ENCODE measurements around the gene TEC.

The TEC gene

DNA sequence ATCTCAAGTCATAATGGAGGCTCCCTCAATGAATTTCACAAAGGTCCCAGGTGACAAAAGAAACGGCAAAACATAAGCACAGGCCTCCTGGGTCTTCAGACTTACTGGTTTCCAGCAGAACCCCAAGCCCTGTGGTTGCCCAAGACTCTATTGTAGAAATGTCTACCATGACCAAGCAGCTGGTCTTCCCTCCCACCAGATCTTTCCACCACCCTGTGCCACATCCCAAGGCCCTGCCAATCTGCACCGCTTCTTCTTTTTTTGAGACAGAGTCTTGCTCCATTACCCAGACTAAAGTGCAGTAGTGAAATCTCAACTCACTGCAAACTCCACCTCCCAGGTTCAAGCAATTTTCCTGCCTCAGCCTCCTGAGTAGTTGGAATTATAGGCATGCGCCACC, 112.4 kb downstream of the TEC start:
- no peak overlapping the region for H3K9ac ChIP-seq (ENCODE audit: low read length in 5 of 5)
- no peaks in the 10 kb centered on the region for H3K27me3 ChIP-seq (ENCODE audit: control insufficient read depth in 5 of 5, insufficient read depth in 4 of 5, low read length in 5 of 5)
- no peak overlapping the region for H3K4me3 ChIP-seq (ENCODE audit: low read depth in 1 of 5, low read length in 5 of 5)
- peaks cover 2 to 22% (median 11%) of the 10 kb centered on the region in 5 donors for H3K9me3 ChIP-seq (ENCODE audit: control insufficient read depth in 5 of 5, low read length in 5 of 5)
- H3K4me1 ChIP-seq (ENCODE audit: control insufficient read depth in 5 of 5, insufficient read depth in 5 of 5, low read length in 5 of 5): no peaks in the 10 kb centered on the region
- no peak overlapping the region for H3K27ac ChIP-seq (ENCODE audit: low read depth, low read length)
- H3K36me3 ChIP-seq (ENCODE audit: control insufficient read depth in 5 of 5, insufficient read depth in 5 of 5, low read length in 5 of 5): peaks cover 0 to 31% (median 7%) of the 10 kb centered on the region in 5 donors

DNA sequence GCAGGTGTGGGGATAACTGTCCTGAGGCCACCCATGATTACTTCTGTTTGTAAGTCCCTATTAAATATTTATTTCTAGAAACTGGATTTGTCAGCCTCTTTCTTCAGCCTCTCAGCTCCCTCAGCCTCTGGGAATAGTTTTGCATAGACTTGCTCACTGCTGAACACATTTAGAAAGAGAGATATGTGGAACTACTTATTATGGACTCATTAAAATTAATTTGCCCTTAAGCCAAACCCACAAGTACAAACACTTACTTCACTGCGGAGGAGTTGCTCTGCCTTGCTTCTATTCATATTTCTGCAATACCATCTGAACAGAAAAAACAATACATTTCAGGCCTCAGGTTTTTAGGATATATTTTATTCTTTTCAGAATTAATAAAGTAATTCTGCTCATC, 113.2 kb downstream of the TEC start:
- no peaks in the 10 kb centered on the region for H3K4me1 ChIP-seq (ENCODE audit: control insufficient read depth in 5 of 5, insufficient read depth in 5 of 5, low read length in 5 of 5)

DNA sequence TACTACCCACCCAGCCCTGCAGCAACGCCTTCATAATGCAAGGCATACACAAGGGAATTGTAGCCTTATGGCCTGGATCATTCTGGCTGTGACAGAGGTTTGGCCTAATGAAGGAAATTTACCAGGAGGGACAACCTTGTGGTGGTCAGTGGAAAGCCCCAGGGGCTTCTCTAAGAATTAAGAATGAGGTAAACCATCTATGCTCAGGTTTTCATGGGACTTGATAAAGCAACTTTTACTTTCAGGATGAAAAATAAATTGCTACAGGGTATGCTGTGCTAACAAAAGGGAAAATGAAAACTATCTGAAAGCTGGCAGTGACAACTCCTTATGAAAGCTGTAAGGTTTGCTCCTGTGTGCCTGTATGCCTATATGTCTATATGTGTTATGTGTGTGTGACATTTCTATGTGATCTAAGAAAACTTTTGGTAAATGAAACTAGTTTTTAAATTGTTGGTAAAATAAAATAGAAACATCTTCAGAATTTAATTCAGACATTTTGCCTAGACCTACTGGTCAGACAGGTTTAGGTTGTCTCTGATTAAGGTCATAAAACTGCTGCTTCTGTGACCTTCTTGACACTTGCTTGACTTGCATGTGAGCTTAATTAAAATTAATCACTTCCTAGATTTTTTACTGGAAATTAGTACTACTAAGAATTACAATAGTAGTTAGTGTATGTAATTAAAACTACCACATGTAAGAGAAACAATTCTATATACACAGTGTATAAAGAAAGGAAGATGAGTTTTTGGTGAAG, 115.7 kb downstream of the TEC start:
- Histone ChIP-seq H3K4me3 (ENCODE audit: low read depth in 1 of 5, low read length in 5 of 5) (no peak overlapping the region), H3K9me3 (ENCODE audit: control insufficient read depth in 5 of 5, low read length in 5 of 5) (peaks cover 2 to 22% (median 11%) of the 10 kb centered on the region in 5 donors), H3K27me3 (ENCODE audit: control insufficient read depth in 5 of 5, insufficient read depth in 4 of 5, low read length in 5 of 5) (no peaks in the 10 kb centered on the region), H3K27ac (ENCODE audit: low read depth, low read length) (no peak overlapping the region), H3K9ac (ENCODE audit: low read length in 5 of 5) (no peak overlapping the region), H3K36me3 (ENCODE audit: control insufficient read depth in 5 of 5, insufficient read depth in 5 of 5, low read length in 5 of 5) (peaks cover 0 to 32% (median 7%) of the 10 kb centered on the region in 5 donors), H3K4me1 (ENCODE audit: control insufficient read depth in 5 of 5, insufficient read depth in 5 of 5, low read length in 5 of 5) (no peaks in the 10 kb centered on the region)

More for the DNA sequence above, 113.2 kb downstream of the TEC start:
- Histone ChIP-seq H3K9ac (ENCODE audit: low read length in 5 of 5) (no peak overlapping the region), H3K27ac (ENCODE audit: low read depth, low read length) (no peak overlapping the region), H3K36me3 (ENCODE audit: control insufficient read depth in 5 of 5, insufficient read depth in 5 of 5, low read length in 5 of 5) (peaks cover 0 to 31% (median 7%) of the 10 kb centered on the region in 5 donors), H3K27me3 (ENCODE audit: control insufficient read depth in 5 of 5, insufficient read depth in 4 of 5, low read length in 5 of 5) (no peaks in the 10 kb centered on the region), H3K9me3 (ENCODE audit: control insufficient read depth in 5 of 5, low read length in 5 of 5) (peaks cover 2 to 22% (median 11%) of the 10 kb centered on the region in 5 donors), H3K4me3 (ENCODE audit: low read depth in 1 of 5, low read length in 5 of 5) (no peak overlapping the region)

DNA sequence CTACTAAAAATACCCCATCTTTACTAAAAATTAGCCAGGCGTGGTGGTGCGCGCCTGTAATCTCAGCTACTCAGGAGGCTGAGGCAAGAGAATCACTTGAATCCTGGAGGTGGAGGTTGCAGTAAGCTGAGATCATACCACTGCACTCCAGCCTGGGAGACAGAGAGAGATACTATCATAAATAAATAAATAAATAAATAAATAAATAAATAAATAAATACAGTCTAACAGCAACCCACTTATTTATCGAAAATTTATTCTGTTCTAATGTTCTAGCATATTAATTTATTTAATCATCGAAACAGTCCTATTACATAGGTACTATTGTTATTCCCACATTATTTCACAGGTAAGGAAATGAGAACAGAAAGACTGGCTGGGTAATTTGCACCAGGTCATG, 117.4 kb downstream of the TEC start:
- no peaks in the 10 kb centered on the region for H3K4me1 ChIP-seq (ENCODE audit: control insufficient read depth in 5 of 5, insufficient read depth in 5 of 5, low read length in 5 of 5)
- no peak overlapping the region for H3K9ac ChIP-seq (ENCODE audit: low read length in 5 of 5)

DNA sequence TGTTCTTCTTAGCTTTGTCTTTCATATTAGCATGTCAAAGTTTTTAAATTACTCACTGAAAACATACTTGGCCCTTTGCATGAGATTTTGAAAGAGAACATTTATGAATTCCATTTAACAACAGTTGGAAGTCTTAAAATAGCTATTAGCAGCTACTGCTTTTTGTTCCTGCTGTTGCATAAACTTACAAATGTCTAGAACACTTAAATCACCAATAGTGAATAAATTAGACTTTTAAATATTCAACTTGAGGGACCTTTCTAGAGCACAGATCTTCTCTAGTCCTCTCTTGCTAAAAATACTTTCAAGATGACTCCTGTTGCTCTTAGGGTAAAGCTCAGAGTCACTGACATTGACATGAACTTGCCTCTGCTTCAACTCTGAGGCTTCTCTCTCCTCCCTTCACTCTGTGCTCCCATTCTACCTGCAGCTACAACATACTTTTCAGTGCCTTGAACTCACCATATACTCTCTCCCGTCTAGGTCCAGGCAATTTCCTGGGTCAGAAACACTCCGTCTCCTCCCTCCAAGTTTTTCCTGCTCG, 119.7 kb downstream of the TEC start:
- H3K27ac ChIP-seq (ENCODE audit: low read depth, low read length): no peak overlapping the region
- no peaks in the 10 kb centered on the region for H3K27me3 ChIP-seq (ENCODE audit: control insufficient read depth in 5 of 5, insufficient read depth in 4 of 5, low read length in 5 of 5)
- peaks cover 0 to 13% (median 3%) of the 10 kb centered on the region in 5 donors for H3K36me3 ChIP-seq (ENCODE audit: control insufficient read depth in 5 of 5, insufficient read depth in 5 of 5, low read length in 5 of 5)
- no peak overlapping the region for H3K4me3 ChIP-seq (ENCODE audit: low read depth in 1 of 5, low read length in 5 of 5)
- H3K9ac ChIP-seq (ENCODE audit: low read length in 5 of 5): no peak overlapping the region
- no peaks in the 10 kb centered on the region for H3K4me1 ChIP-seq (ENCODE audit: control insufficient read depth in 5 of 5, insufficient read depth in 5 of 5, low read length in 5 of 5)
- H3K9me3 ChIP-seq (ENCODE audit: control insufficient read depth in 5 of 5, low read length in 5 of 5): peaks cover 0 to 8% (median 3%) of the 10 kb centered on the region in 5 donors

More for the DNA sequence above, 117.4 kb downstream of the TEC start:
- Histone ChIP-seq H3K9me3 (ENCODE audit: control insufficient read depth in 5 of 5, low read length in 5 of 5) (peaks cover 2 to 22% (median 11%) of the 10 kb centered on the region in 5 donors), H3K27ac (ENCODE audit: low read depth, low read length) (no peak overlapping the region), H3K27me3 (ENCODE audit: control insufficient read depth in 5 of 5, insufficient read depth in 4 of 5, low read length in 5 of 5) (no peaks in the 10 kb centered on the region), H3K36me3 (ENCODE audit: control insufficient read depth in 5 of 5, insufficient read depth in 5 of 5, low read length in 5 of 5) (peaks cover 0 to 30% (median 7%) of the 10 kb centered on the region in 5 donors), H3K4me3 (ENCODE audit: low read depth in 1 of 5, low read length in 5 of 5) (no peak overlapping the region)

DNA sequence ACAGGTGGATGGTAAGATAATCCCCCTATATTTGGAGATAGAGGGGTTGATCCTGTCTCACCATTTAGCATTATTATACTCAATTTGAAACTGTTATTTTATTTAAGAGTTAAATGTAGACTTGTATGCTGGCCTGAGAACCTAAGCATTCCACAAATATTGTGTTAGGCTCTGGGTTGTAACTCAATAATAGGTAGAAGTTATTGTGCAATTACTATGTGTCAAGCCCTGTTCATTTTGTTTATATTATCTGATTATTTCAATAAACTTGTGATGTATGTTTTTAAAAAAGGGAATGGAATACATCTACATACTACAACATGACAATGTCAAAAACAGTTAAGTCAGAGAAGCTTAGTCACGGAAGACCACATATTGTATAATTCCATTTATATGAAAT, 122.0 kb downstream of the TEC start:
- no peaks in the 10 kb centered on the region for H3K9me3 ChIP-seq (ENCODE audit: control insufficient read depth in 5 of 5, low read length in 5 of 5)
- H3K4me3 ChIP-seq (ENCODE audit: low read depth in 1 of 5, low read length in 5 of 5): no peak overlapping the region
- H3K27me3 ChIP-seq (ENCODE audit: control insufficient read depth in 5 of 5, insufficient read depth in 4 of 5, low read length in 5 of 5): no peaks in the 10 kb centered on the region
- no peaks in the 10 kb centered on the region for H3K4me1 ChIP-seq (ENCODE audit: control insufficient read depth in 5 of 5, insufficient read depth in 5 of 5, low read length in 5 of 5)
- H3K27ac ChIP-seq (ENCODE audit: low read depth, low read length): no peak overlapping the region
- peaks cover 0 to 11% (median 4%) of the 10 kb centered on the region in 5 donors for H3K36me3 ChIP-seq (ENCODE audit: control insufficient read depth in 5 of 5, insufficient read depth in 5 of 5, low read length in 5 of 5)
- no peak overlapping the region for H3K9ac ChIP-seq (ENCODE audit: low read length in 5 of 5)

DNA sequence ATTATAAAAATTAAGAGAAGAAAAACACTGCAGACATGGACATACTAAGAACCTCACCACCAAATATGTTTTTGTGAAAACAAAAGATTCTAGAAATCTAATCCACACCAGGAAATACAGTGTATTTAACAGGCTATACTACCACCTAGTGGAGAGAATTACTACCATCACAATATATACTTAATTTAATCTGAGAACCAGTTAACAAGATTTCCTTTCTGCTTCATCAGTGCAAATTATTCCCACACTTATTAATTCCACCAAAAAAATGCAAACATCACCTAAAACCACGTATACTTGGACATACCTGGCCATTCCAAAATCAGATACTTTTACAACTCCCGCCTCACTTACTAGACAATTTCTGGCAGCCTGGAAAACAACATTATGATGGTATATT, 128.6 kb downstream of the TEC start:
- peaks cover 2 to 27% (median 4%) of the 10 kb centered on the region in 5 donors for H3K36me3 ChIP-seq (ENCODE audit: control insufficient read depth in 5 of 5, insufficient read depth in 5 of 5, low read length in 5 of 5)
- H3K9ac ChIP-seq (ENCODE audit: low read length in 5 of 5): no peak overlapping the region
- H3K27me3 ChIP-seq (ENCODE audit: control insufficient read depth in 5 of 5, insufficient read depth in 4 of 5, low read length in 5 of 5): no peaks in the 10 kb centered on the region

DNA sequence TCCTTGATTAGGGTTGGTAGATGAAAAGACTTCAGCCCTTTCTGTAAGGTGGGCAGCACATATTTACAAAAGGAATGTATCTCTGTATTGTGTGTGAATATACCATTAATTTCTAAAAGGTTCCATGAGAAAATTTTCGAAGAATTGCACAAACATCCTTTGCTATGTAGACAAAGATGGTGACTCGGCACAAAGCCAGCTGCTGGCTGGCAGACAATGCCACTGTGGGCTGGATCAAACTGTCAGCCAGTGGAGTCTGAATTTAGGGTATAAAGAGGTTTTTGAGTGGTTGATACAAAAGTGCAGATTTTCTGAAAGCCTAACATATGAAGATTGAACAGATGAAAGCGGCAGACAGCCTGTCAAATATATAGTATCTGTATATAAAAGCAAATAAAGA, 129.9 kb downstream of the TEC start:
- Histone ChIP-seq H3K36me3 (ENCODE audit: control insufficient read depth in 5 of 5, insufficient read depth in 5 of 5, low read length in 5 of 5) (peaks cover 4 to 23% (median 7%) of the 10 kb centered on the region in 5 donors), H3K27ac (ENCODE audit: low read depth, low read length) (no peak overlapping the region), H3K4me3 (ENCODE audit: low read depth in 1 of 5, low read length in 5 of 5) (no peak overlapping the region), H3K9me3 (ENCODE audit: control insufficient read depth in 5 of 5, low read length in 5 of 5) (no peaks in the 10 kb centered on the region), H3K27me3 (ENCODE audit: control insufficient read depth in 5 of 5, insufficient read depth in 4 of 5, low read length in 5 of 5) (no peaks in the 10 kb centered on the region), H3K4me1 (ENCODE audit: control insufficient read depth in 5 of 5, insufficient read depth in 5 of 5, low read length in 5 of 5) (no peaks in the 10 kb centered on the region), H3K9ac (ENCODE audit: low read length in 5 of 5) (no peak overlapping the region)

More for the DNA sequence above, 128.6 kb downstream of the TEC start:
- no peaks in the 10 kb centered on the region for H3K9me3 ChIP-seq (ENCODE audit: control insufficient read depth in 5 of 5, low read length in 5 of 5)
- H3K4me1 ChIP-seq (ENCODE audit: control insufficient read depth in 5 of 5, insufficient read depth in 5 of 5, low read length in 5 of 5): no peaks in the 10 kb centered on the region
- no peak overlapping the region for H3K27ac ChIP-seq (ENCODE audit: low read depth, low read length)
- no peak overlapping the region for H3K4me3 ChIP-seq (ENCODE audit: low read depth in 1 of 5, low read length in 5 of 5)

DNA sequence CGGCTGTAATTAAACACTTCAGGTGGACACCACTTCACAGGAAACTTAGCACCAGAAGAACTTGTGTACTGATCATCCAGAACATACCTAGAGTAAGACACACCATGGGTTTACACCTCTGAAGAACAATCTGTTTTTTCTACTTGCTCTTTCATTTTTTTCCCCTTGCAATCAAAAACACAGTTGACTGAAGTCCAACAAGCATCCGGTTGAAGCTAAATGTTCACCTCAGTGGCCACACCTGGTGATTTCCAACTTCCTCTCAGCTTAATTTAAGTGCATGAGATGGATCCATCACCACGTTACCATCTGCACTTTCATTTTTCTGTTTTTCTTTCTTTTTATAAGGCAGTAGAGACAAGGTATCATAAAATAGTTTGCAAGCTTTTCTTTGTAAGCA, 130.7 kb downstream of the TEC start:
- H3K9ac ChIP-seq (ENCODE audit: low read length in 5 of 5): no peak overlapping the region
- H3K4me3 ChIP-seq (ENCODE audit: low read depth in 1 of 5, low read length in 5 of 5): no peak overlapping the region
- no peaks in the 10 kb centered on the region for H3K4me1 ChIP-seq (ENCODE audit: control insufficient read depth in 5 of 5, insufficient read depth in 5 of 5, low read length in 5 of 5)
- no peaks in the 10 kb centered on the region for H3K27me3 ChIP-seq (ENCODE audit: control insufficient read depth in 5 of 5, insufficient read depth in 4 of 5, low read length in 5 of 5)
- no peaks in the 10 kb centered on the region for H3K9me3 ChIP-seq (ENCODE audit: control insufficient read depth in 5 of 5, low read length in 5 of 5)
- peaks cover 4 to 23% (median 5%) of the 10 kb centered on the region in 5 donors for H3K36me3 ChIP-seq (ENCODE audit: control insufficient read depth in 5 of 5, insufficient read depth in 5 of 5, low read length in 5 of 5)
- H3K27ac ChIP-seq (ENCODE audit: low read depth, low read length): no peak overlapping the region

DNA sequence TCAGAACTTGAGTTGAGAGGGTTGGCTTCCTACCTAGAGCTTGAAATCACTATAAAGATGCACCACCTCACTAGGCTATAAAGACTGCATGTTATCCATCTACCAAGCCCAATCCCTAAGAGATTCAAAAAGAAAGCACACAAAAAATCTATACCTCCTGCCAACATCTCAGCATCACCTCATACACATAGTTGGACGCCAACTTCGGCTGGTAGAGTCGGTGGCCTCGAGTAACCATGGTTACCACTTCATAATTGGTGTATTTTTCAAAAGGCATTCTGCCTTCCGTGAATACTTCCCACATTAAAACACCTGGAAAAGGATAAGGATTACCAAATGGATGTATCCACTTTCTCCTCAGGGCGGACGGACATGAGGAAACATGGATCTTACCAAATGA, 131.1 kb downstream of the TEC start:
- peaks cover 4 to 19% (median 5%) of the 10 kb centered on the region in 5 donors for H3K36me3 ChIP-seq (ENCODE audit: control insufficient read depth in 5 of 5, insufficient read depth in 5 of 5, low read length in 5 of 5)
- H3K4me3 ChIP-seq (ENCODE audit: low read depth in 1 of 5, low read length in 5 of 5): no peak overlapping the region
- no peak overlapping the region for H3K27ac ChIP-seq (ENCODE audit: low read depth, low read length)
- no peak overlapping the region for H3K9ac ChIP-seq (ENCODE audit: low read length in 5 of 5)
- no peaks in the 10 kb centered on the region for H3K27me3 ChIP-seq (ENCODE audit: control insufficient read depth in 5 of 5, insufficient read depth in 4 of 5, low read length in 5 of 5)
- no peaks in the 10 kb centered on the region for H3K9me3 ChIP-seq (ENCODE audit: control insufficient read depth in 5 of 5, low read length in 5 of 5)
- no peaks in the 10 kb centered on the region for H3K4me1 ChIP-seq (ENCODE audit: control insufficient read depth in 5 of 5, insufficient read depth in 5 of 5, low read length in 5 of 5)

Data from subcutaneous abdominal adipose tissue (tissue), 5 donors.